Activated B cell treated with CpG ODN at 0.5 μM for 24 hours (primary cell): ENCODE measurements around the gene ST6GALNAC6. TPM values are rescaled to one million over a fixed set of nuclear protein-coding genes. Genes with fewer than 3 reads are reported as not detected.
"Not testable (repeated sequence)": the region's sequence is repeated elsewhere in the genome, so short reads cannot be mapped to it uniquely, and the experiment has no call there.

Experiments used
- ATAC-seq: fragments of 200-7000 bp; cut with Tn5 transposase; one replicate; pipeline ENCODE4 v1.10.0; 2021; ENCODE audit warnings: low read depth, mild to moderate bottlenecking, moderate library complexity
- CTCF ChIA-PET: fragments of 350-600 bp; sonication (Branson Sonifier 250); formaldehyde crosslinking; loops from one replicate; lab custom pipeline; 2021; ENCODE audit warnings: antibody characterized with exemption; lab: Charles Lee
- POLR2A ChIA-PET: fragments of 350-600 bp; sonication (Branson Sonifier 250); formaldehyde crosslinking; loops from one replicate; lab custom pipeline; 2021; ENCODE audit warnings: antibody characterized with exemption; lab: Charles Lee
- DNase-seq: peaks from one replicate; pipeline ENCODE4 v3.0.0; 2022
- H3K27ac Mint-ChIP-seq: one replicate; pipeline ENCODE4 v1.8.0; 2020; ENCODE audit warnings: mixed read lengths
- H3K27me3 Mint-ChIP-seq: one replicate; pipeline ENCODE4 v1.8.0; 2021; ENCODE audit warnings: mixed read lengths
- H3K36me3 Mint-ChIP-seq: one replicate; pipeline ENCODE4 v1.8.0; 2021; ENCODE audit warnings: low read depth, mixed read lengths
- H3K4me1 Mint-ChIP-seq: one replicate; pipeline ENCODE4 v1.8.0; 2021; ENCODE audit warnings: mixed read lengths
- H3K4me3 Mint-ChIP-seq: one replicate; pipeline ENCODE4 v1.8.0; 2020; ENCODE audit warnings: mild to moderate bottlenecking, mixed read lengths
- H3K9me3 Mint-ChIP-seq: one replicate; pipeline ENCODE4 v1.8.0; 2020; ENCODE audit warnings: mixed read lengths
- CTCF ChIP-seq: fragments of 200-600 bp; IDR thresholded peaks from one replicate; pipeline ENCODE4 v1.8.0; 2022; ENCODE audit warnings: antibody characterized with exemption, mild to moderate bottlenecking
- intact Hi-C: fragments of 100-400 bp; cut with micrococcal nuclease; formaldehyde crosslinking; loops from one replicate; pipeline ENCODE4 v1.15.1; 2024
- total RNA-seq: library from RNA; stranded (reverse); gene quantifications from 2 replicates; pipeline ENCODE4 v1.2.3, GENCODE V29; 2022

Gene ST6GALNAC6
- total RNA-seq, 1 donor from 2014 or later: 47.5 TPM

GRCh38 chr9:127841087-127841835, 58.1 kb downstream of the ST6GALNAC6 start:
- Mint-ChIP-seq H3K4me3 (no peak overlapping the region), H3K27me3 (no peaks in the 10 kb centered on the region), H3K4me1 (peaks cover 6% of the 10 kb centered on the region), H3K9me3 (no peaks in the 10 kb centered on the region), H3K36me3 (peaks cover 11% of the 10 kb centered on the region), H3K27ac (no peak overlapping the region)
- ChIA-PET POLR2A (no interaction called here), CTCF (interaction anchor here (1.5 kb wide), 1 partner anchor 28 kb away, joined by 4 read pairs; no protein-coding TSS in a partner anchor)
- no peak for ATAC-seq
- DNase-seq: no peak
- no peak for TF ChIP-seq CTCF
- intact Hi-C loops: no loop called here

- H3K27ac Mint-ChIP-seq: no peak overlapping the region
- no peak overlapping the region for H3K4me3 Mint-ChIP-seq
- peaks cover 11% of the 10 kb centered on the region for H3K36me3 Mint-ChIP-seq
- no peaks in the 10 kb centered on the region for H3K9me3 Mint-ChIP-seq
- TF ChIP-seq CTCF: no peak
- ChIA-PET CTCF (no interaction called here), POLR2A (no interaction called here)
- peaks cover 11% of the 10 kb centered on the region for H3K4me1 Mint-ChIP-seq
- intact Hi-C loops: no loop called here
- DNase-seq (no peak), ATAC-seq (no peak)
- no peaks in the 10 kb centered on the region for H3K27me3 Mint-ChIP-seq
Observed at GRCh38 chr9:127838375-127839078, 60.9 kb downstream of the ST6GALNAC6 start.

DNA sequence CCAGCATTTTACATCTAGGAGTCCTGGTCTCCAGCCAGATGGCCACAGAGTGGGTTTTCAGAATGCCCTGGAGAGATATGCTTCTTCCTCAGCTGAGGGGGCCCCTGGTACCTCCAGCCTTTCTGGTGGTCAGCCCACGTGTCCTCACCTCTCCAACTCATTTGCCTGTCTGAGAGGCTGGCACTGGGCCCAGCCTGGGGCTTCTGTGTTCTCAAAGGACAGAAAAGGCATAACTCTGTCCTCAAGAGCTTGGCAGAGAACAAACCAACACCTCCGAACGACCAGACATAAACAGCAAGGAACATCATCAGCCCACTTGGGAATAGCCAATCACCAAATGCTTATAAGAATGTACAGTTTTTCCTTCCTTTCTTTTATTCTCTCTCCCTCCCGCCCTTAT, 62.1 kb downstream of the ST6GALNAC6 start:
- H3K4me3 Mint-ChIP-seq: no peak overlapping the region
- TF ChIP-seq CTCF: no peak
- intact Hi-C loops: no loop called here
- H3K9me3 Mint-ChIP-seq: no peaks in the 10 kb centered on the region
- ATAC-seq: no peak
- no peak overlapping the region for H3K27ac Mint-ChIP-seq
- ChIA-PET CTCF (no interaction called here), POLR2A (no interaction called here)
- no peak for DNase-seq
- H3K27me3 Mint-ChIP-seq: no peaks in the 10 kb centered on the region
- peaks cover 11% of the 10 kb centered on the region for H3K36me3 Mint-ChIP-seq
- peaks cover 11% of the 10 kb centered on the region for H3K4me1 Mint-ChIP-seq

GRCh38 chr9:127836561-127836960, 62.8 kb downstream of the ST6GALNAC6 start:
- ATAC-seq, H3K9me3 Mint-ChIP-seq, H3K27ac Mint-ChIP-seq, CTCF ChIA-PET, H3K4me3 Mint-ChIP-seq, DNase-seq, intact Hi-C loops, H3K27me3 Mint-ChIP-seq, H3K36me3 Mint-ChIP-seq: not testable (repeated sequence)
- H3K4me1 Mint-ChIP-seq: peaks cover 11% of the 10 kb centered on the region
- POLR2A ChIA-PET: interaction anchor here (0.6 kb wide), 2 partner anchors 35 to 46 kb away, joined by 3 to 4 read pairs; no protein-coding TSS in a partner anchor

- peak; percentile 61 for ATAC-seq
- intact Hi-C loops: no loop called here
- TF ChIP-seq CTCF: no peak
Observed at GRCh38 chr9:127835991-127836516, 63.3 kb downstream of the ST6GALNAC6 start.

More at GRCh38 chr9:127835991-127836516, 63.3 kb downstream of the ST6GALNAC6 start:
- ChIA-PET POLR2A (interaction anchor here (0.6 kb wide), 2 partner anchors 34 to 45 kb away, joined by 3 to 4 read pairs; no protein-coding TSS in a partner anchor), CTCF (no interaction called here)
- Mint-ChIP-seq H3K27ac (peak overlapping the region; percentile 41), H3K4me3 (no peak overlapping the region), H3K9me3 (no peaks in the 10 kb centered on the region), H3K36me3 (peaks cover 4% of the 10 kb centered on the region), H3K27me3 (no peaks in the 10 kb centered on the region), H3K4me1 (peaks cover 11% of the 10 kb centered on the region)
- DNase-seq: no peak

Other genes with a start within 250 kb of the ST6GALNAC6 start
- gene CFAP157, start 192.6 kb downstream of the ST6GALNAC6 start, total RNA-seq: not detected in 2 replicates
- gene PTRH1, start 183.9 kb downstream of the ST6GALNAC6 start, total RNA-seq: 12.7 and 13.8 TPM in 2 replicates
- not detected in 2 replicates for gene TTC16, start 183.5 kb downstream of the ST6GALNAC6 start, total RNA-seq
- 13.8 and 15.1 TPM in 2 replicates for gene TOR2A, start 164.3 kb downstream of the ST6GALNAC6 start, total RNA-seq
- 49.2 and 51.8 TPM in 2 replicates for gene SH2D3C, start 120.9 kb downstream of the ST6GALNAC6 start, total RNA-seq
- 132 and 137 TPM in 2 replicates for gene CDK9, start 113.6 kb downstream of the ST6GALNAC6 start, total RNA-seq
- 105 and 135 TPM in 2 replicates for gene FPGS, start 96.7 kb downstream of the ST6GALNAC6 start, total RNA-seq
- 4.8 and 6.1 TPM in 2 replicates for gene ENG, start 44.9 kb downstream of the ST6GALNAC6 start, total RNA-seq
- 6.9 and 8.1 TPM in 2 replicates for gene AK1, start 21.9 kb downstream of the ST6GALNAC6 start, total RNA-seq
- gene ST6GALNAC4, start 17.4 kb upstream of the ST6GALNAC6 start, total RNA-seq: 71.3 and 85.4 TPM in 2 replicates
- 1.7 and 1.8 TPM in 2 replicates for gene PIP5KL1, start 31.2 kb upstream of the ST6GALNAC6 start, total RNA-seq
- gene DPM2, start 38.3 kb upstream of the ST6GALNAC6 start, total RNA-seq: 41.4 and 50.6 TPM in 2 replicates
- gene EEIG1, start 81.4 kb upstream of the ST6GALNAC6 start, total RNA-seq: 65.8 and 88.1 TPM in 2 replicates
- gene NAIF1, start 167.7 kb upstream of the ST6GALNAC6 start, total RNA-seq: 10.4 and 11.1 TPM in 2 replicates
- gene SLC25A25, start 168.6 kb upstream of the ST6GALNAC6 start, total RNA-seq: 8.0 and 9.4 TPM in 2 replicates
- gene PTGES2, start 228.1 kb upstream of the ST6GALNAC6 start, total RNA-seq: 86.7 and 89.2 TPM in 2 replicates
- gene LCN2, start 249.8 kb upstream of the ST6GALNAC6 start, total RNA-seq: not detected in 2 replicates